GM18498 (cell line): Measurements from ENCODE around the gene GGA3.
"Not testable (repeated sequence)": the region's sequence is repeated elsewhere in the genome, so short reads cannot be mapped to it uniquely, and the experiment has no call there.

Source experiments
- ATAC-seq: cut with Tn5 transposase; IDR thresholded peaks from one replicate; pipeline ENCODE4 v1.9.1; 2021; ENCODE audit warnings: mild to moderate bottlenecking, moderate library complexity; ENCODE audit not compliant: unreplicated experiment

The GGA3 gene

DNA sequence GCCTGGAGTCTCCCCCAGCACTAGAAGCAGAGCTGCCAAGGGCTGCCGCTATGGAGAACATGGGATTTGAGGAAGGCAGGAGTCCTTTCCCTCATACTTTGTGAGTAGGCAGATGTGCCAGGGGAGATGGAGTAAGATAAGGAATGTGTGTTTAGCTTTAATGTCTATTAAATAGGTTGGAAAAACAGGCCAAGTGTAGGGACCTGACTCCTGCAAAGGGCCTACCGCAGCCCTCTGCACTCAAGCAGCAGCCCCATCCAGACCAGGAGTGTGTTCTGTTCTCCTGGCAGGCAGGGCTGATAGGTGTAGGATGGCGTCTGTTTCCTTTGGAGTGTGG is 11.4 kb upstream of the GGA3 start:
- ATAC-seq = no peak

DNA sequence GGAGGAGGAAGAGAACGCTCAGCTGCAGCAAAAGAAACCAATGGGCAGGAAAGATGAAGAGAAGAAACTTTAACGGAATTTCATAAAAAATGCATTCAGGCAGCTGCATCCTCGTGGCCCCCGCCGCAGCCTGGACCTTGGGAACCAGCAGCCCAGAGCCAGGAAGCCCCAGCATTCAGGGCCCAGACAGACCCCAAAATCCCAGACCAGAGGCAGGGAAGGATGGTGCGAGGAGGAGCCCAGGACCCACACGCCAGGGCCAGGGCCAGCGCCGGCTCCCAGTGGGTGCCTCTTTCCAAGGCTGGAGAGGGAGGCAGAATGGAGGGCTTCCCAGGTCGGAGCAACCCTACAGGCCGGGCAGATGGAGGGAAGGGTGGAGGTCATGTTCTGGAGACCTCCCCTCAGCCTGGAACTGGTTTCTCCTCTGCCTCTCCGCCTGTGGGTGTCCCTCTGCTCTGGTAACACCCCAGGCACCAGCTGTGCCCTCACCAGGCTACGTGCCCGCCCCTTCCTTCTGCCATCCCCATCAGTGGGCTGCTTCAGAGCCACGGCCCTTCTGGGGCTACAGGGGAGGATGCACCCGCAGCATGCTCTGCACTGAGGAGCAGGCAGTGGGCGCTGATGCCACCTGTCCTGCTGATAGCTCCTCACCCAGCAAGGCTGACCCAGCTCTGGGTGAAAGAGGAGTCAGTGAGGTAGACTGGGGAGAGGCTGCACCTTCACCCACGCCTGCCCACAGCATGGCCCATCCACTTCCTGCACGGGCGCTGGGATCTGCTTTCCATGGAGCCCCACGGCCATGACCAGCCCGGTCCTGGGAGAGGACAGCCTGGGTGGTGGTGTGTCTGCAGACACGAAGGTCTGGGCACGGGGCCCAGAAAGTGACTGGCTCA is 10.8 kb upstream of the GGA3 start:
- no peak for ATAC-seq

DNA sequence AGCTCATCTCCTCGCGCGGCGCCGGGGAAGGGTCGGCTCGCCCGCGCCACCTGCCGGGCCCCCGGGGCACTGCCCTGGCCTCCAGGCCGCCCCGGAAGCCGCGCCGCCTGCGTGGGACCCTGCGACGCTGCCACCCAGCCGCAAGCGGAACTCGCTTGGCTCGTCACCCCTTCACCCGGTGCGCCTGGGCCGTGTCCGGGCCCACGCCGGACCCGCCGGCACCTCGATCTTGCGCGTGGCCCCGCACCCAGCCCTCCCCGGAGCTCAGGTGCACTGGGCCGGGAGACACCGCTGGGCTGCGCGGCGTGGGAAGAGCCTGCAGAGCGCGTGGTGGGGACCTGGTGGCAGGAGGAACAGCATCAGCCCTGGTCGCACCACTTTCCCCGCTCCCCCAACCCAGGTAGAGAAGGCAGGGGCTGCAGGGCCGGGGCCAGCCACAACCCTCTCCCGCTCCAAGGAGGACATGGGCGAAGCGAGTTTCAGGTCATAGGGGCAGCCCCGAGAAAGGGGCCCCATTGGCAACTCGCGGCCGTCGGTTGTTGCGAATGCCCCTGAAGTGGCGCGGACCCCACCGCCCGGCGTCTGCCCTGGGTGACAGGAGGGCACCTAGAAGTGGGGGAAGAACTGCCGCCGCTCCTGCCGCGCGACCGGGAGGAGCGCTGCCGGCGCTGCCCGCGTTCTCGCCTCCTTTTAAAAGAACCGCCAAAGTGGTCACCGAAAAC is 10.0 kb upstream of the GGA3 start:
- peak; percentile 81 for ATAC-seq

DNA sequence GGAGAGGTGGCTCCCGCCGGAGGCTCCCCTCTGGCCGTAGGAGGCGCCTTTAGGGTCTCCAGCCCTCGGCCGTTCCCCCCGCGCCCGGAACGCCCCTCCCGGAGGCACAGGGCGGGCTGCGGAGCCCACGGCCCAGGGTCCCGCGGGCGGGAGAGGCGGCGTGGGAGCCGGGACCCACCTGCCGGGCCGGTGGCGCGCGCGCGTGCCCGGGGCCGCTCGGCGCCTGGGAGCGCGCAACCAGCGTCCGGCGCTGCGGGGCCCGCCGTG is 9.5 kb upstream of the GGA3 start, which contains the start of gene MIF4GD:
Gene MIF4GD (minus strand): TSS at position 266 of the 267 bp plus-strand sequence. CDS start 1,036 bp downstream, outside the sequence.
- ATAC-seq = no peak

DNA sequence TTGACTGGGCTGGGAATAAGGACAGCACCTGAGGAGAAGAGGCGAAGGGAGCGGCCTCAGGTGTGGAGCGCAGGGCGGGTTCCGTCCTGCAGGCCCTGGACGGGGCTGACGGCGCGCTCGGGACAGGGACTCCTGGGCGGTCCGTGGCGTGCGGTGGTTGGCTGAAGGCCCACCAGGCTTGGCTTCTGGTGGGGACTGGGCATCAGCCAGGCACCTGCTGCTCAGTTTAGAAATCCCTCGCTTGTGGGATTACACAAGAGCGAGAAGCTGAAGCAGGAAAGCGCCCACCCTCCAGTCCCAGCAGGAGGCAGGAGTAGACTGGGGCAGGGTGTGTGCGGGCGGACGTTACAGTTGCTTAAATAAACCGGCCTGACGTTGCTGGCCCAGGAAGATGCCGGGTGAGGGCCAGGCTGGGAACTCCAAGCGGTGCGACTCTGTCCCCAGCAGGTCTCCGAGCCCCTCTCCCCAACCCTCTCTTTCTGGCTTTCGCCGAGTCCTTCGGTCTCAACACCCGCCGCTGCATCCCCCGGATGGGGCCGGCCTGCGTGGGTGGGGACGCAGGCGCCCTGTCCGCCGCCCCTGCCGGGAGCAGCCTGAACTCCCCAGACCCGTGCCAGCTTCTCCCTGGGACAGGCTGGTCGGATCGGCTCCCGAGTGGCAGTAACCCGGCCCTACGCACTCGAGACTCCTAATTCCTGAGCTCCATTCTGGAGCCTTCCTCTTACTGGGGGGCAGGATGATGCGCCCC is 9.0 kb upstream of the GGA3 start:
- ATAC-seq = peak; percentile 39

DNA sequence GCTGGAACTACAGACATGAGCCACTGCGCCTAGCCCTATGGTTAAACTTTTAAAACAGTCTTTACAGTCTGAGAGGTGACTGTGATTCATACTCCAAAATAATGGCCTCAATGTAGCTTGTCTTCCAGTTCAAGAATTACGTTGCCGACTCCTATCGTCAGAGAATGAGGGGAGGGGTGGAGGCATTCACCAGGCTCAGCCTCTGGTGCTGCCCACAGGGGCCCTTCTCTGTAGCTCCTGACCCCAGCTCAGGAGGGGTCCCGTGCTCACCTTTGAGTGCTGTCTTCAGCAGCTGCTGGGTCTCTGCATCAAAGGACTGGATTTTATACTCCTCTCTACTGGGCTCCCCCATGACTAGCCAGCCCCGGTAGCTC is 8.4 kb upstream of the GGA3 start:
- ATAC-seq = no peak

DNA sequence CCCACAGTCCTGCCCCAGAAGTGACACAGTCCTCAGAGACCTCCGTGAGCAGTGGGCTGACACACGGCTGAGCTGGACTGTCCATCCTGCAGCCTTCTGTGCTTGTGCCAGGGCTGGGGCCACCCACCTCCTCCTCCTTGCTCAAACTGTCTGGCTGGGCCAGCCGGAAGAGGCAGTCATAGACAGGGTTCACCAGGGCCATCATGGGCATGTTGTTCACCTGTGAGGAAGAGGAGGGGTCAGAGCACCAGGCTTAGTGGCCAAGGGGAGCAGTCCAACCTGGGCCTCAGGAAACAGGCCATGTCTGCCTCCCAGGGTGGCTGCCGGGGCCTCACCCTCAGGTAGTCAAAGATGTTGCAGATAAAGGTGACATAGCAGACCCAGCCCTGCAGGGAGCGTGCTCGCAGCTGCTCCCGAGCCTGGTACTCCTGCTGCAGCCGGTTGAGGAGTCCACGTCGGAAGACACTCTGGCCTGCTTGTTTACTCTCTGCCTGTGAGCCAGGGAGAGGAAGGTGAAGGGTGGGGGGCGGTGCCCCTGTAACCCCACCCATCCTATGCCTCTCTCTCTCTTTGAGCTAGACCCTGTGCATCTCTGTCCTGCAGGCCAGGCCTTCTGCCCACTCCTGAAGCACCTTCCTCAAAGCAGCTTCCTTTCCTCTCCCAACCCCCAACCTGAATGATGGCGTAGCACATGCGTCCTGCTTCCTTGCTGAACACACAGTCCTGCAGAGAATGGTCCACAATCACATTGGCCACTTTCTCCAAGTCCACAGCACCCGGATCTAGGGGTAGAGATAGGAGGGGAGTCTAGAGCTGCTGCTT is 6.2 kb upstream of the GGA3 start:
- ATAC-seq = no peak

DNA sequence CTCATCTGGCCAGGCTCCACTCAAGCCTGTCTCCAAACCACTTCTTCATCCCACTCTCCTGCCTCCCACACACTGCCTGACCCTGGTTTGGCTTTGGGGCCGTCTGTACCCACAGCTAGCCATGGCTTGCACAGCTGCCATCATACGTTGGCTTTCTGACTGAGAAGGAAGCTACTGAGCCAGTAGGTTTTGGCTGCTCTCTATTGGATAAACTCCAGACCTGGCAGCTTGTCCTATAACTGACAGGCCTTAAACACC is 5.7 kb upstream of the GGA3 start:
- ATAC-seq = no peak

DNA sequence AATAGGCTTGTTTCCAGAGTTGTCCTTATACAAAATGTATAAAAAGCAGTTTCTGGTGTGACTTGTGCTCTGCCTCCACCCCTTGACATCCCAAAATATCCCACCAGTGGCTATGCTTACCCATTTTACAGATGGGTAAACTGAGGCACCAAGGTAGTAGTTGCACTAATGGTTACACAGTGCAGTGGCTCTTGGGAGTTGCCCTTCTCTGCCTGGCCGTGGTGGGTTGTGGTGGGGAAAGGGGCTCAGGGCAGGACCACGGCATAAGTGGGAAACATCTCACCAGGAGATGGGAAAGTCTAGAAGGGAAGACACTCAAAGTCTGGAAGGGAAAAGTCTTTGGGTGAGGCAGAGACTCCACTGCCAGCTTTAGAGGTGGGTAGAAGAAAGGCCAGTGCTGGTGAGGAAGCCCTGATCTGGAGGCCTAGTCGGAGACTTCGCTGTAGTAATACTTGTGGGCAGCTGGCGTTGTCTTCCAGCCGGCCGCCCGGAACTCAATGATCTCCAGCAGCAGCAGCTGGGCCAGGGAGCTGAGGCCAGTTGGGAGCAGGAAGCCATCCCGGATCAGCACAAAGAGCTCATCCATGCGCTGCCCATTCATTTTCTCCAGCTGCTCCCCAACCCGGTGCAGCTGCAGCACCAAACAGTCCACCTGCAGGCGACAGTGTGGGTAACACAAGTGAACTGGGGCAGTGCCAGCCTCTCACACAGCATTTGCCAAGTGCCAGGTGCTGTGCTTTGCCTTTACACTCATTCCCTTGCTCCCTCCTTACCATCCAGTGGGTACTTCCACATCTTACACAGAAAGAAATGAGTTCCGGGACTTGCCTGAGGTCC is 5.1 kb upstream of the GGA3 start:
- no peak for ATAC-seq

DNA sequence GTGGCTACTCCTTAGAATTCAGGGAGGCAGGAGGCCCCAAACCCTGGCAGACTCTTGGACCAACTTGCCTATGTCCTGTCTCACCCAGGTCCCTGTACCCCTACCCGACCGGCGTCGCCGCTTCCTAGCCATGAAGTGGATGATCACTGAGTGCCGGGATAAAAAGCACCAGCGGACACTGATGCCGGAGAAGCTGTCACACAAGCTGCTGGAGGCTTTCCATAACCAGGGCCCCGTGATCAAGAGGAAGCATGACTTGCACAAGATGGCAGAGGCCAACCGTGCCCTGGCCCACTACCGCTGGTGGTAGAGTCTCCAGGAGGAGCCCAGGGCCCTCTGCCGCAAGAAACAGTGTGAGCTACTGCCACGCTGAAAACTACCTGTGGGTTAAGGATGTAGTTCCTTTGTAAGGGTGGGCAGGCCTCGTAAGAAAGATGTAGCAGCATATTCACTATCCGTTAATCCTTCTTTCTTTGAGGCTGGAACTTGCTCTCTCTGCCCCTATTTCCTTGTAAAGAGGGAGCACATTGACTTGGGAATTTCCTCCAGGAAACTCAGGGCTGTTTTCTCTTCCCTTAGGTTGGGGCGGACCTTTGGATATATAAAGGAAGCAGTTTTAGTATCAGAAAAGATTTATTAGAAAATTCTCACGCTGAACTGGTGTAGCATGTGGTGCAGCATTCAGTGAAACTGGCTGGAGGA is 4.4 kb upstream of the GGA3 start:
- ATAC-seq = no peak

DNA sequence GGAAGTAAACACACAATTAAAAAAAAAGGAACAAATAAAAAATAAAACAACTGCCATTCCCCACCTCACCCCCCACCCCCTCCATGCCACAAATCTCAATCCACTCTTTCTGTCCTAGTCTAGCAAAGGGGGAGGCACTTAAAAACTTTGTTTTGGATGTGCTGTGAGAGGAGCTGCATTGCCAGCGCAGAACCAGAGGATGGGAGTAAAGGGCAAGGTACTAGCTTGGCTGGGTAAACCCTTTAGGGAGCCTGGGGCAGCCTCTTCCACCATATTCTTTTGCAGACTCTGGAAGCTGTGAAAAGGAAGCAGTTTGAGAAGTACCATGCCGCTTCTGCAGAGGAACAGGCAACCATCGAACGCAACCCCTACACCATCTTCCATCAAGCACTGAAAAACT is 1.6 kb upstream of the GGA3 start:
- ATAC-seq = no peak

DNA sequence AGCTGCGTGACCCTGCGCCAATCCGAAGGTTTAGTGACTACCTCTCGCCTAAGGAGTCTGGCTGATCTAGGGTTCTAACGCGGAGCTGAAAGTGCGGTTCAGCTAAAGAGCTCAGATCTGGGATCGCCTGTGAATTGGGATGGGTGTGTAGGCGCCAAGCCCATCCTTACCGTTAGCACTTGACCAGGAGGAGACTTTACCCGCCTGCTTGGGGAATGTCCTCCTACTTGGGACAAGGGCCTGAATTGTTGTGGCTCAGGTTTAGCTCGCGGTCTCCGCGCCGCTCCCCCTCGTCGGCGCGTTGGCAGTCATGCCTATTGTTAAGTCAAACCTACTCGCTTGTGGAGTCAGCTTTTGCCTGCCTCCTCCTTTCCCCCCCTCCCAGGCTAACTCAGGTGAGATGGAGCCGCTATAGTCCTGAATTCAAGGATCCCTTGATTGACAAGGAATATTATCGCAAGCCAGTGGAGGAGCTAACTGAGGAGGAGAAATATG is 753 bp upstream of the GGA3 start:
- peak; percentile 21 for ATAC-seq

DNA sequence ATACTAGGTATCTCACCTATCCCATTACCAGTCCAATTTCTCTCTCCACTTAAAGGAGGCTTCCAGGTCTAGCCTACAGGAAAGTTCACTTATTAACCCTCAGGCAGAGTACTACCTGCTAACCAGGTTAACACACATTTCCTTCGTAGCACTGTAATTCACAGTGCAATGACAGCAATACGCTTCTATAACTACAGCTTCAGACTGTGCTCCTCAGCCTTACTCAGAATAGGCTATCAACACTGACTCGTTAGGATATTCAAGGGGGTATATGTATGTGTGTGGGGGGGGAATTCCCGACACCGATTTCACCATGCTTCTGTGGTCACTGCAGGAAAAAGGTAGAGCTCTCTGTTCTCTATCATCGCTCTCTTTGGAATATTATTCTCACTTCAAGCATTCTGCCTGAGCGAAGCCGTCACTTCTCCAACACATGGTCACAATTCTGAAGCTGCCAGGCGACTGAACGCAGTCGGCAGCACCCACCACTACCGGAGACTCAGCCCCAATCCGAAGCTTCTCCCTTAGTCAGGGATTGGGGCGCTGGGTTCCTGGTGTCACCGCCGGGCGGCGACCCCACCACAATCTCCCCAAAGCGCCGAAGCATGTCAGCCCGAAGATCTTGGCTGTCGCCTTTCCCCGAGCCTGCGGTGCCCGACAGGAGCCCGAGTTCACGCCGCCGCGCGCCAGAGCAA is 618 bp downstream of the GGA3 start:
- ATAC-seq = peak; percentile 17

DNA sequence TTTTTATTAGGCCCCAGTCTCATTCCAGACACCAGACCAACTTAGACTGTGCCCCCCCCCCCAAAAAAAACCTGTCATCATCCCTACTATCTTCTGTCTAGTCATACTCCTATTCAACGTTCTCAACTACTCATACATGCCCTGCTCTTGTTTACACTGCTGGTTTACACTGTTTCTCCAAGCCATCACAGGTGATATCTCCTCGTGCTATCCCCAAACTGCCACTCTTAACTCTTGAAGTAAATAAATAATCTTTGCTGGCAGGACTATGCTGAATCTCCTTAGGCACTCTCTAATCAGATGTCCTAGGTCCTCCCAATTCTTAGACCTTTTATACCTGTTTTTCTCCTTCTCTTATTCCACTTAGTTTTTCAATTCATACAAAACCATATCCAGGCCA is 4.2 kb downstream of the GGA3 start:
- not testable (repeated sequence) for ATAC-seq

DNA sequence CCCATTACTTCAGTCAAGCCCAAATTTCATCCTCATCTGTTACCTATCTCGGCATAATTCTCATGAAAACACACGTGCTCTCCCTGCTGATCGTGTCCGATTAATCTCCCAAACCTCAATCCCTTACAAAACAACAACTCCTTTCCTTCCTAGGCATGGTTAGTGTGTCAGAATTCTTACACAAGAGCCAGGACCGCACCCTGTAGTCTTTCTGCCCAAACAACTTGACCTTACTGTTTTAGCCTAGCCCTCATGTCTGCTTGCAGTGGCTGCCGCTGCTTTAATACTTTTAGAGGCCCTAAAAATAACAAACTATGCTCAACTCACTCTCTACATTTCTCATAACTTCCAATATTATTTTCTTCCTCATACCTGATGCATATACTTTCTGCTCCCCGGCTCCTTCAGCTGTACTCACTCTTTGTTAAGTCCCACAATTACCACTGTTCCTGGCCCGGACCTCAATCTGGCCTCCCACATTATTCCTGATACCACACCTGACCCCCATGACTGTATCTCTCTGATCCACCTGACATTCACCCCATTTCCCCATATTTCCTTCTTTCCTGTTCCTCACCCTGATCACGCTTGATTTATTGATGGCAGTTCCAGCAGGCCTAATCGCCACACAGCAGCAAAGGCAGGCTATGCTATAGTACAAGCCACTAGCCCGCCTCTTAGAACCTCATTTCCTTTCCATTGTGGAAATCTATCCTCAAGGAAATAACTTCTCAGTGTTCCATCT is 5.3 kb downstream of the GGA3 start:
- not testable (repeated sequence) for ATAC-seq

DNA sequence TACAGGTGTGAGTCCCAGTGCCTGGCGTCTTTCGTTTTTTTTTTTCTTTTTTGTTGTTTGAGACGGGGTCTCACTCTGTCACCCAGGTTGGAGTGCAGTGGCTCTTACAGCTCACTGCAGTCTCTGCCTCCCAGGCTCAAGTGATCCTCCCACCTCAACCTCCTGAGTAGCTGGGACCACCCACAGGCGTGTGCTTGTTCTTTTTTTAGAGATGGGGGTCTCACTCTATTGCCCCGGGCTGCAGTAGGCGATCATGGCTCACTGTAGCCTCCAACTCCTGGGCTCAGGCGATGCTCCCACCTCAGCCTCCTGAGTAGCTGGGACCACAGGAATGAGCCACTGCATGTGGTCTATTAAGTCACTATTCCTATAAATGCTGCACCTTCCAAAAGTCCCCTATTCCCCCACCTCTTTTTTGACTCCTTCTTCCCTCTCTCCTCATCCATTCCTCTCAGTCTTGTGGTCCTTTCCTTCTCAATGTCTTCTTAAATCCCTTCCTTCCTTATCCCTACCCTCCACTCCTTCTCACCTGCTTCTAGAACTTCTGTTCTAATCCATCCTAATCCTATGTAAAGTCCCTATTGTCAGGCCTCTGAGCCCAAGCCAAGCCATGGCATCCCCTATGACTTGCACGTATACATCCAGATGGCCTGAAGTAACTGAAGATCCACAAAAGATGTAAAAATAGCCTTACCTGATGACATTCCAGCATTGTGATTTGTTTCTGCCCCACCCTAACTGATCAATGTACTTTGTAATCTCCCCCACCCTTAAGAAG is 9.2 kb downstream of the GGA3 start:
- no peak for ATAC-seq

DNA sequence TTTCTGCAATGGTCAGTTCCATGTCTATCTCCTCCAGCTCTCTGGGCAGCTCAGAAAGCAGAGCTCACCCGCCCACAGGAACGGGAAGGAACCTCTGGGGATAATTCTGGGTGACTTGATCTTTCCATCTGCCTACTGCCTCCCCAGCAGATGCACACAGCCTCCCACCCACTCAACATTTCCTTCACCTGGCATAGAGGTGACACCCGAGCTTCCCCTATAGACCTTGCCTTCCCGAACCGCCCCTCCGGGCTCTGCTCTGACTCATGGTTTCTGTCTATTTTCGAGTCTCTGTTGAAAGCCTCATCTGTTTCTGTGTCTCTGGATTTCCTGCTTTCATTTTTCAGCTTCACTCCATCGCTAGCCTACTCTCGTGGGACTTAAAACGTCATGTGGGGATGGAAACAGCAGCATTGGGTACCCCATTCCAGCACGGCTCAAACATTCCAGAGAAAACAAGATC is 11.4 kb downstream of the GGA3 start:
- peak; percentile 85 for ATAC-seq
